ENCODE measurements around the gene GINM1. TPM values are rescaled to one million over a fixed set of nuclear protein-coding genes. Genes with fewer than 3 reads are reported as not detected.

GINM1 gene
- total RNA-seq, 6 donors from 2014 or later: 13.6 to 42.4 (median 37.7) TPM

GRCh38 chr6:149614337-149614736 lies 48.2 kb downstream of the GINM1 start:
- no peak for ATAC-seq (ENCODE audit: low FRiP score in 2 of 2)
- Histone ChIP-seq H3K4me3 (no peak overlapping the region), H3K27me3 (no peaks in the 10 kb centered on the region), H3K36me3 (peaks cover 0 to 22% (median 2%) of the 10 kb centered on the region in 4 donors), H3K4me1 (no peaks in the 10 kb centered on the region), H3K27ac (no peak overlapping the region), H3K9me3 (peaks cover 0 to 5% (median 0%) of the 10 kb centered on the region in 4 donors)
- TF ChIP-seq POLR2A (IDR thresholded peaks at IDR 0.05): no peak
- TF ChIP-seq POLR2AphosphoS5 (IDR thresholded peaks at IDR 0.05): no peak
- TF ChIP-seq EP300 (IDR thresholded peaks at IDR 0.05): no peak
- no peak for TF ChIP-seq CTCF (IDR thresholded peaks at IDR 0.05)
- DNase-seq: no peak
- 92 to 97% methylated on average over 4 of the region's 4 CpGs for WGBS, 2 donors

GRCh38 chr6:149615805-149616204 lies 49.6 kb downstream of the GINM1 start:
- Histone ChIP-seq H3K9me3 (peaks cover 0 to 5% (median 0%) of the 10 kb centered on the region in 4 donors), H3K27me3 (no peaks in the 10 kb centered on the region), H3K4me1 (no peaks in the 10 kb centered on the region), H3K36me3 (peaks cover 0 to 37% (median 6%) of the 10 kb centered on the region in 4 donors), H3K27ac (no peak overlapping the region), H3K4me3 (no peak overlapping the region)
- WGBS, 2 donors: 73 to 78% methylated on average over 5 of the region's 5 CpGs
- DNase-seq: no peak
- no peak for TF ChIP-seq POLR2A (IDR thresholded peaks at IDR 0.05)
- TF ChIP-seq CTCF (IDR thresholded peaks at IDR 0.05): no peak
- TF ChIP-seq POLR2AphosphoS5 (IDR thresholded peaks at IDR 0.05): no peak
- no peak for TF ChIP-seq EP300 (IDR thresholded peaks at IDR 0.05)
- no peak for ATAC-seq (ENCODE audit: low FRiP score in 2 of 2)

GRCh38 chr6:149627672-149628071 lies 61.5 kb downstream of the GINM1 start:
- DNase-seq (no peak), ATAC-seq (ENCODE audit: low FRiP score in 2 of 2) (no peak)
- Histone ChIP-seq H3K27me3 (no peaks in the 10 kb centered on the region), H3K4me1 (no peaks in the 10 kb centered on the region), H3K4me3 (no peak overlapping the region), H3K27ac (no peak overlapping the region), H3K9me3 (no peaks in the 10 kb centered on the region), H3K36me3 (peaks cover 1 to 49% (median 10%) of the 10 kb centered on the region in 4 donors)
- TF ChIP-seq POLR2A (IDR thresholded peaks at IDR 0.05) (no peak), POLR2AphosphoS5 (IDR thresholded peaks at IDR 0.05) (no peak), CTCF (IDR thresholded peaks at IDR 0.05) (no peak), EP300 (IDR thresholded peaks at IDR 0.05) (no peak)

GRCh38 chr6:149628875-149629510 lies 62.8 kb downstream of the GINM1 start:
- peaks cover 0 to 41% (median 2%) of the 10 kb centered on the region in 4 donors for H3K36me3 ChIP-seq
- ATAC-seq (ENCODE audit: low FRiP score in 2 of 2): no peak

More at GRCh38 chr6:149628875-149629510, 62.8 kb downstream of the GINM1 start:
- TF ChIP-seq POLR2AphosphoS5 (IDR thresholded peaks at IDR 0.05) (no peak), CTCF (IDR thresholded peaks at IDR 0.05) (no peak), POLR2A (IDR thresholded peaks at IDR 0.05) (no peak), EP300 (IDR thresholded peaks at IDR 0.05) (no peak)
- WGBS, 2 donors: 78 to 87% methylated on average over 4 of the region's 4 CpGs
- DNase-seq: no peak
- Histone ChIP-seq H3K27ac (no peak overlapping the region), H3K9me3 (no peaks in the 10 kb centered on the region), H3K4me1 (no peaks in the 10 kb centered on the region), H3K4me3 (no peak overlapping the region), H3K27me3 (no peaks in the 10 kb centered on the region)
